ENCODE data around the gene FAM50B. TPM values are rescaled to one million over a fixed set of nuclear protein-coding genes. Genes with fewer than 3 reads are reported as not detected.
A peak's percentile ranks its signal among the peaks of the same experiment; 100 is the strongest.

FAM50B gene
- total and polyA plus RNA-seq, 10 of the 15 experiments (the other 5 are each of a cell fraction or from before 2014, with no cell fraction given) = 0.58 to 10.2 (median 5.9) TPM

DNA sequence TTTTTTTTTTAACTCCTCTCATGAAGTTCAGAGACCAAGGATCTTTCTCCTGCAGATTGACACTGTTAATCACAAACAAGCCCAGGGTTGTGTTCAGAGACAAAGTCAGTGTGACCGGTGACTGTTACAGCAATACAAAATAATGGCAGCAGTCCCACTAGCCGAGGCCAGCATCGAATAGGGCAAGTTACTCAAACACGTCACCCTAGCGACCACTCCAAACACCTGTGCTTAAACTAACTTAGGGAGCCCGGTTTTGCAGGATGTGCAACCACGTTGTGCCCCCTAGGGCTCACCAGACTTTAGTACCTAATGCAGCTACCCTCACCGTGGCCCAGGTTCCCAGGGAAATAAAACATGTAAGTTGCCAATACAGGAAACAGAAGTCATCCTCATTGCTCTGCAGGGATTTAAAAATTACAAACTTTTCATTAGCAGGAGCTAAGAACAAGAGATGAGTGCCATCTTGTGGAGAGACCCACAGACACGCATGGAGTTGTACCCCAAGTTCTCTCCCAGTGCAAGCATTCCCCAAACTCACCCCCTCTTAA is 38.1 kb downstream of the FAM50B start:
- no peaks in the 10 kb centered on the region for H3K9me3 ChIP-seq (replicated peaks; ENCODE audit: control insufficient read depth, insufficient read depth, low read length)
- WGBS (ENCODE audit: insufficient coverage, insufficient replicate concordance, low lambda C conversion rate, missing lambda C conversion rate) = 23% methylated on average over 9 of the region's 9 CpGs
- H4K20me1 ChIP-seq (ENCODE audit: control insufficient read depth, insufficient read depth) = no peaks in the 10 kb centered on the region
- no peak overlapping the region for H3K27ac ChIP-seq (ENCODE audit: control insufficient read depth, insufficient read depth)
- H3K4me3 ChIP-seq = no peak overlapping the region
- ChIA-PET RAD21 (ENCODE audit: unreplicated experiment) (interaction anchor here (0.9 kb wide), 1 partner anchor 138 kb away, joined by 3 read pairs; no protein-coding TSS in a partner anchor), CTCF (interaction anchor here (1.0 to 3.1 kb wide), 3 partner anchors 137 to 141 kb away, joined by 3 to 11 read pairs (median 4); no protein-coding TSS in a partner anchor), SMC1A (ENCODE audit: uncharacterized antibody, unreplicated experiment) (interaction anchor here (0.9 kb wide), 1 partner anchor 141 kb away, joined by 3 read pairs; no protein-coding TSS in a partner anchor), POLR2A (no interaction called here)
- H3K4me2 ChIP-seq (ENCODE audit: control insufficient read depth, insufficient read depth) = no peak overlapping the region
- ATAC-seq = no peak
- BruUV-seq (replicated peaks) = no TSS peak
- TF ChIP-seq BACH1 (IDR thresholded peaks at IDR 0.05; ENCODE audit: borderline replicate concordance) (no peak), HCFC1 (IDR thresholded peaks at IDR 0.05; ENCODE audit: low read length) (no peak), SMC3 (IDR thresholded peaks at IDR 0.05; ENCODE audit: borderline replicate concordance, low read length) (peak; percentile 69), RAD21 (IDR thresholded peaks at IDR 0.05; ENCODE audit: insufficient read depth, low read depth, low read length) (peak; percentile 51)
- TF ChIP-seq, protein P1, sequence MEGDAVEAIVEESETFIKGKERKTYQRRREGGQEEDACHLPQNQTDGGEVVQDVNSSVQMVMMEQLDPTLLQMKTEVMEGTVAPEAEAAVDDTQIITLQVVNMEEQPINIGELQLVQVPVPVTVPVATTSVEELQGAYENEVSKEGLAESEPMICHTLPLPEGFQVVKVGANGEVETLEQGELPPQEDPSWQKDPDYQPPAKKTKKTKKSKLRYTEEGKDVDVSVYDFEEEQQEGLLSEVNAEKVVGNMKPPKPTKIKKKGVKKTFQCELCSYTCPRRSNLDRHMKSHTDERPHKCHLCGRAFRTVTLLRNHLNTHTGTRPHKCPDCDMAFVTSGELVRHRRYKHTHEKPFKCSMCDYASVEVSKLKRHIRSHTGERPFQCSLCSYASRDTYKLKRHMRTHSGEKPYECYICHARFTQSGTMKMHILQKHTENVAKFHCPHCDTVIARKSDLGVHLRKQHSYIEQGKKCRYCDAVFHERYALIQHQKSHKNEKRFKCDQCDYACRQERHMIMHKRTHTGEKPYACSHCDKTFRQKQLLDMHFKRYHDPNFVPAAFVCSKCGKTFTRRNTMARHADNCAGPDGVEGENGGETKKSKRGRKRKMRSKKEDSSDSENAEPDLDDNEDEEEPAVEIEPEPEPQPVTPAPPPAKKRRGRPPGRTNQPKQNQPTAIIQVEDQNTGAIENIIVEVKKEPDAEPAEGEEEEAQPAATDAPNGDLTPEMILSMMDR (IDR thresholded peaks at IDR 0.05 in 2 of 3, conservative IDR thresholded peaks at IDR 0.05 in 1 of 3; ENCODE audit: control insufficient read depth in 2 of 3, extremely low read depth in 1 of 3, insufficient read depth in 1 of 3, low read depth in 3 of 3, low read length in 3 of 3) = peak; percentile 29 to 39 (median 35); a peak in 4 of 6 replicates
- intact Hi-C loops (cut with micrococcal nuclease; ENCODE audit: unreplicated experiment) (loop anchor here (1.0 kb wide), 1 partner anchor 145 kb away; no protein-coding TSS in a partner anchor), in situ Hi-C loops (cut with MboI) (no loop called here)
- no peaks in the 10 kb centered on the region for H3K36me3 ChIP-seq (ENCODE audit: control insufficient read depth in 2 of 2, insufficient read depth in 2 of 2, low read length in 1 of 2)
- no peak overlapping the region for H2AFZ ChIP-seq (ENCODE audit: control insufficient read depth, low read depth, low read length)
- no peak for FAIRE-seq
- no peak overlapping the region for H3K9ac ChIP-seq (ENCODE audit: control insufficient read depth, insufficient read depth, low read length)
- no peaks in the 10 kb centered on the region for H3K79me2 ChIP-seq (ENCODE audit: control insufficient read depth, insufficient read depth, low read length)
- DNase-seq (ENCODE audit: low read depth, low spot score) = peak; percentile 1
- H3K27me3 ChIP-seq (replicated peaks in 1 of 2; ENCODE audit: control insufficient read depth in 2 of 2, insufficient read depth in 2 of 2, low read length in 1 of 2) = no peaks in the 10 kb centered on the region; a peak in 1 of 4 replicates
- no peaks in the 10 kb centered on the region for H3K4me1 ChIP-seq (ENCODE audit: control insufficient read depth, insufficient read depth, low read length)

Data from GM12878 (cell line).